Hepatocyte (in vitro differentiated cells): Measurements from ENCODE around the gene VGLL4. TPM values are rescaled to one million over a fixed set of nuclear protein-coding genes. Genes with fewer than 3 reads are reported as not detected.

Source experiments
- DNase-seq: peaks from one replicate; pipeline ENCODE4 v3.0.0-alpha.2; 2016; ENCODE audit warnings: low spot score
- H2AFZ ChIP-seq: fragments of 200-600 bp; sonication (generic); 2 replicates; pipeline ENCODE4 v1.6.0; 2016; ENCODE audit warnings: antibody characterized with exemption, mild to moderate bottlenecking
- H3K27ac ChIP-seq: fragments of 200-600 bp; sonication (generic); 2 replicates; pipeline ENCODE4 v1.5.1; 2016; ENCODE audit warnings: mild to moderate bottlenecking
- H3K27me3 ChIP-seq: fragments of 200-600 bp; sonication (generic); 2 replicates; pipeline ENCODE4 v1.6.1; 2016
- H3K36me3 ChIP-seq: fragments of 200-600 bp; sonication (generic); replicated peaks from 2 replicates; pipeline ENCODE4 v1.5.1; 2016; ENCODE audit warnings: low read depth; ENCODE audit not compliant: insufficient read depth
- H3K4me1 ChIP-seq: fragments of 200-600 bp; sonication (generic); 2 replicates; pipeline ENCODE4 v1.5.1; 2016; ENCODE audit warnings: mild to moderate bottlenecking, moderate library complexity; ENCODE audit not compliant: insufficient read depth
- H3K4me2 ChIP-seq: fragments of 200-600 bp; sonication (generic); 2 replicates; pipeline ENCODE4 v1.6.0; 2016
- H3K4me3 ChIP-seq: fragments of 200-600 bp; sonication (generic); 2 replicates; pipeline ENCODE4 v1.5.1; 2016; ENCODE audit warnings: mild to moderate bottlenecking
- H3K79me2 ChIP-seq: fragments of 200-600 bp; sonication (generic); 2 replicates; pipeline ENCODE4 v1.6.0; 2017; ENCODE audit warnings: mild to moderate bottlenecking
- H3K9me2 ChIP-seq: fragments of 200-600 bp; sonication (generic); replicated peaks from 2 replicates; pipeline ENCODE4 v1.6.0; 2017; ENCODE audit warnings: mild to moderate bottlenecking; ENCODE audit not compliant: insufficient read depth
- H3K9me3 ChIP-seq: fragments of 200-600 bp; sonication (generic); 2 replicates; pipeline ENCODE4 v1.5.1; 2016; ENCODE audit warnings: low read depth, mild to moderate bottlenecking
- H4K20me1 ChIP-seq: fragments of 200-600 bp; sonication (generic); 2 replicates; pipeline ENCODE4 v1.6.0; 2016; ENCODE audit warnings: mild to moderate bottlenecking; ENCODE audit not compliant: insufficient read depth, poor library complexity, severe bottlenecking
- EZH2 ChIP-seq: fragments of 200-600 bp; sonication (generic); IDR thresholded peaks from 2 replicates; pipeline ENCODE4 v1.6.1; 2016; ENCODE audit warnings: antibody characterized with exemption, mild to moderate bottlenecking, borderline replicate concordance
- EZH2phosphoT487 ChIP-seq: fragments of 200-600 bp; sonication (generic); IDR thresholded peaks from one replicate; pipeline ENCODE4 v1.6.1; 2018; ENCODE audit warnings: antibody characterized with exemption, mild to moderate bottlenecking, low read depth, moderate library complexity; ENCODE audit not compliant: unreplicated experiment, severe bottlenecking
- WGBS: methylation state at CpG from one replicate; pipeline ENCODE4 v1.1.6; 2016; ENCODE audit warnings: low lambda C conversion rate; ENCODE audit errors: missing lambda C conversion rate; 5-methylcytosine and 5-hydroxymethylcytosine counted together
- polyA plus RNA-seq: library from polyadenylated mRNA; unstranded; fragments of >200 nt; fragmentation: Nextera tagmentation; extraction: Ambion mirVana; gene quantifications from 2 replicates; pipeline ENCODE4 v1.2.1, GENCODE V29; 2016
- total RNA-seq: library from RNA; depleted of rRNA; stranded (reverse); fragments of >200 nt; gene quantifications from 2 replicates; pipeline ENCODE4 v1.2.3, GENCODE V29; 2014
- TF ChIP-seq, protein P1 (sequence below): fragments of 200-600 bp; sonication (generic); IDR thresholded peaks from 2 replicates; pipeline ENCODE4 v1.5.1; 2016; ENCODE audit warnings: antibody characterized with exemption, mild to moderate bottlenecking; ENCODE audit not compliant: poor library complexity

VGLL4 gene
- total and polyA plus RNA-seq, 2 experiments from 2014 or later: 57.9 to 109 TPM

DNA sequence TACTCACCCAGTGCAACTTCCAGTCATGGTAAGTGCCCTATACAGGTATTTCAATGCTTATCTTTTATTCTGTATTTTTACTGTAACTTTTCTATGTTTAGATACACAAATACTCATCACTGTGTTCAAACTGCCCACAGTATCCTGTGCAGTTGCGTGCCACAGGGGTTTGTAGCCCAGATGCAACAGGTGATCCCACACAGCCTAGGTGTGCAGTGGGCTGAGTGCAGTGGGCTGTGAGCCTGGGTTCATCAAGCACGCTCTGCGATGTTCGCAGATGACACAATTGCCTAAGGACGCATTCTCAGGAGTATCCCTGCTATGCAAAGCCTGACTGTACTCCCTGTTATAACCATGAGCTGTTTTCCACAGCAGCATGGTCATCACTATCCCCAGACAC is 36.2 kb upstream of the VGLL4 start:
- 94% methylated on average over 5 of the region's 5 CpGs for WGBS
- H2AFZ ChIP-seq: no peak overlapping the region
- H3K36me3 ChIP-seq: no peaks in the 10 kb centered on the region
- H3K9me2 ChIP-seq: no peaks in the 10 kb centered on the region
- H3K27me3 ChIP-seq: no peaks in the 10 kb centered on the region
- no peaks in the 10 kb centered on the region for H3K9me3 ChIP-seq
- no peak overlapping the region for H3K4me2 ChIP-seq
- TF ChIP-seq EZH2: no peak
- no peak for TF ChIP-seq EZH2phosphoT487
- TF ChIP-seq, protein P1, sequence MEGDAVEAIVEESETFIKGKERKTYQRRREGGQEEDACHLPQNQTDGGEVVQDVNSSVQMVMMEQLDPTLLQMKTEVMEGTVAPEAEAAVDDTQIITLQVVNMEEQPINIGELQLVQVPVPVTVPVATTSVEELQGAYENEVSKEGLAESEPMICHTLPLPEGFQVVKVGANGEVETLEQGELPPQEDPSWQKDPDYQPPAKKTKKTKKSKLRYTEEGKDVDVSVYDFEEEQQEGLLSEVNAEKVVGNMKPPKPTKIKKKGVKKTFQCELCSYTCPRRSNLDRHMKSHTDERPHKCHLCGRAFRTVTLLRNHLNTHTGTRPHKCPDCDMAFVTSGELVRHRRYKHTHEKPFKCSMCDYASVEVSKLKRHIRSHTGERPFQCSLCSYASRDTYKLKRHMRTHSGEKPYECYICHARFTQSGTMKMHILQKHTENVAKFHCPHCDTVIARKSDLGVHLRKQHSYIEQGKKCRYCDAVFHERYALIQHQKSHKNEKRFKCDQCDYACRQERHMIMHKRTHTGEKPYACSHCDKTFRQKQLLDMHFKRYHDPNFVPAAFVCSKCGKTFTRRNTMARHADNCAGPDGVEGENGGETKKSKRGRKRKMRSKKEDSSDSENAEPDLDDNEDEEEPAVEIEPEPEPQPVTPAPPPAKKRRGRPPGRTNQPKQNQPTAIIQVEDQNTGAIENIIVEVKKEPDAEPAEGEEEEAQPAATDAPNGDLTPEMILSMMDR: no peak
- no peaks in the 10 kb centered on the region for H4K20me1 ChIP-seq
- H3K27ac ChIP-seq: no peak overlapping the region
- peaks cover 37% of the 10 kb centered on the region for H3K79me2 ChIP-seq
- no peaks in the 10 kb centered on the region for H3K4me1 ChIP-seq
- no peak overlapping the region for H3K4me3 ChIP-seq
- DNase-seq: no peak

DNA sequence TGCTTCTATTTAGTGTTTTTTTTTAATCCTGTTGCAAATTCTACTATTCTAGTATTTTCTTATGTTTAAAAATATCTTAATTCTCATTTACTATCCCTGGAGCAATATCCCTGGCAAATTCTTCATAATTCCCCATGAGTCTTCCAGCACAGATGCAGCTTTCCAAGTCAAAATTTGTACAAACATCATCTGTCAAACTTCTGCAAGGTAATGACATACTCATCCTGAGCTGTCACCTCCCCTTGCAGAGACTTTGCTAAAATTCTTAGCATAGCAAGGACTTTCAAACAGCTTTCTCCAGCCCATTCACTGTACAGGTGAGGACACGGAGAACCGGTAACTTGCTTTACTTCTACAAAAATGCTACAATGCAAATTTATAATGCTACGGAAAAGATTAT is 28.6 kb upstream of the VGLL4 start:
- H3K4me1 ChIP-seq: peaks cover 9% of the 10 kb centered on the region

DNA sequence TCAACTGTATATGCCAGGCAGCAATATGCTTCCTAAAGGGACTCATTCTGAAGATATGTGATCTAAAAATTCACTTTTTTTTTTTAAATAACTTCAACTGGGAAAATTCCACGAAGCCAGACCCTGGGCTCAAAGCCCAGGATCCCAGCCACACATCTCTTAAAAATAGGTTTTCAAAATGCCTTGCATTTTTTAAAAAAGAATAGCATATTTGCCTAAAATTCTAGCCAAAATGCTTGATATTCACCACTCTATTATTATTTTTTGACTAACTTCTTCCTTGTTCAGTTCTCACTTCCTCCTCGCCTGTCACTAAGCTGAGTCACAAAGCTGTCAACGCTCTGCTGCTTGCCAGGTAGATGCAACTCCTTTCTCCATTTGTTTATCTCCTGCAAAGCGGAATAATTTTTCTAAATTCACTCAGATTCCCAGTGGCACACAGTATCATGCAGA is 28.0 kb upstream of the VGLL4 start:
- H3K4me2 ChIP-seq: no peak overlapping the region

More for the DNA sequence above, 28.6 kb upstream of the VGLL4 start:
- H3K27ac ChIP-seq: no peak overlapping the region
- peaks cover 5% of the 10 kb centered on the region for H4K20me1 ChIP-seq
- no peaks in the 10 kb centered on the region for H3K9me3 ChIP-seq
- H3K4me3 ChIP-seq: no peak overlapping the region
- H3K36me3 ChIP-seq: no peaks in the 10 kb centered on the region
- peaks cover 59% of the 10 kb centered on the region for H3K79me2 ChIP-seq
- no peaks in the 10 kb centered on the region for H3K9me2 ChIP-seq
- H2AFZ ChIP-seq: no peak overlapping the region
- H3K27me3 ChIP-seq: no peaks in the 10 kb centered on the region
- TF ChIP-seq, protein P1: no peak
- TF ChIP-seq EZH2phosphoT487 (no peak), EZH2 (no peak)
- H3K4me2 ChIP-seq: peak overlapping the region; percentile 31
- no peak for DNase-seq
- 60% methylated on average over 3 of the region's 3 CpGs for WGBS

More for the DNA sequence above, 28.0 kb upstream of the VGLL4 start:
- H3K4me3 ChIP-seq: no peak overlapping the region
- H2AFZ ChIP-seq: no peak overlapping the region
- H3K9me2 ChIP-seq: no peaks in the 10 kb centered on the region
- no peak overlapping the region for H3K27ac ChIP-seq
- WGBS: 68% methylated on average over 4 of the region's 4 CpGs
- H3K36me3 ChIP-seq: no peaks in the 10 kb centered on the region
- peaks cover 5% of the 10 kb centered on the region for H4K20me1 ChIP-seq
- H3K9me3 ChIP-seq: no peaks in the 10 kb centered on the region
- peaks cover 9% of the 10 kb centered on the region for H3K4me1 ChIP-seq
- H3K27me3 ChIP-seq: no peaks in the 10 kb centered on the region
- H3K79me2 ChIP-seq: peaks cover 57% of the 10 kb centered on the region
- no peak for DNase-seq
- TF ChIP-seq, protein P1: no peak
- TF ChIP-seq EZH2: no peak
- no peak for TF ChIP-seq EZH2phosphoT487
